Limb (tissue), 2 donors: ENCODE measurements around the gene DFFB.

Experiments used
- DNase-seq, 2 donors: peaks; one replicate each; pipeline ENCODE4 v3.0.0-alpha.2; 2016; ENCODE audit errors: extremely low spot score in 2 of 2

DFFB gene

GRCh38 chr1:3924186-3924824 lies 67.0 kb downstream of the DFFB start:
- DNase-seq: no peak

- DNase-seq: no peak
These were observed 67.5 kb downstream of the DFFB start for GRCh38 chr1:3924825-3925220.

- no peak for DNase-seq
These were observed 68.0 kb downstream of the DFFB start for GRCh38 chr1:3925256-3925655.

GRCh38 chr1:3925762-3926161 lies 68.5 kb downstream of the DFFB start:
- no peak for DNase-seq

GRCh38 chr1:3926956-3927355 lies 69.7 kb downstream of the DFFB start:
- no peak for DNase-seq

GRCh38 chr1:3928586-3928985 lies 71.3 kb downstream of the DFFB start:
- DNase-seq: no peak

- no peak for DNase-seq
These were observed 71.8 kb downstream of the DFFB start for GRCh38 chr1:3929126-3929525.

- no peak for DNase-seq
These were observed 73.2 kb downstream of the DFFB start for GRCh38 chr1:3930301-3931006.

GRCh38 chr1:3931007-3931912 lies 74.0 kb downstream of the DFFB start:
- no peak for DNase-seq

- DNase-seq: no peak
These were observed 75.1 kb downstream of the DFFB start for GRCh38 chr1:3932156-3932919.
